Head of caudate nucleus (tissue), 42 donors: Measurements from ENCODE around the gene TAC3.
A peak's percentile ranks its signal among the peaks of the same experiment; 100 is the strongest.
"Not testable (repeated sequence)": the region's sequence is repeated elsewhere in the genome, so short reads cannot be mapped to it uniquely, and the experiment has no call there.

Source experiments
- DNase-seq, 42 donors: peaks; one replicate each; pipeline versions ENCODE4 v3.0.0 to v3.0.0-alpha.2; 2020 to 2021; ENCODE audit warnings: mixed read lengths in 7 of 42
- intact Hi-C: fragments of 100-400 bp; cut with DNase I; formaldehyde crosslinking; loops from one replicate; pipeline ENCODE4 v1.15.0; 2022

TAC3 gene

GRCh38 chr12:56991319-56992246, 24.7 kb downstream of the TAC3 start:
- DNase-seq: peak in 27 of 42 donors; percentile 10 to 57 (median 34)
- intact Hi-C loops: no loop called here

- intact Hi-C loops: no loop called here
- peak in 2 of 42 donors; percentile 33 for DNase-seq
Observed at GRCh38 chr12:56990648-56991318, 25.5 kb downstream of the TAC3 start.

GRCh38 chr12:56989861-56990610, 26.3 kb downstream of the TAC3 start:
- no peak for DNase-seq
- intact Hi-C loops: no loop called here

- peak in 7 of 42 donors; percentile 12 to 53 (median 24) for DNase-seq
- intact Hi-C loops: no loop called here
Observed at GRCh38 chr12:56988207-56988739, 28.1 kb downstream of the TAC3 start.

GRCh38 chr12:56987551-56988053, 28.7 kb downstream of the TAC3 start:
- peak; percentile 69 to 94 (median 86) for DNase-seq

GRCh38 chr12:56987011-56987410, 29.3 kb downstream of the TAC3 start:
- no peak for DNase-seq
- intact Hi-C loops: loop anchor here (2.0 kb wide), 1 partner anchor 228 kb away; no protein-coding TSS in a partner anchor

More at GRCh38 chr12:56987551-56988053, 28.7 kb downstream of the TAC3 start:
- intact Hi-C loops: loop anchor here (2.0 kb wide), 1 partner anchor 229 kb away; no protein-coding TSS in a partner anchor

GRCh38 chr12:56985714-56986113, 30.6 kb downstream of the TAC3 start:
- intact Hi-C loops: loop anchor here (2.0 kb wide), 1 partner anchor 227 kb away; no protein-coding TSS in a partner anchor
- DNase-seq: not testable (repeated sequence)

- intact Hi-C loops: no loop called here
- no peak for DNase-seq
Observed at GRCh38 chr12:56983386-56983785, 32.9 kb downstream of the TAC3 start.

- intact Hi-C loops, DNase-seq: not testable (repeated sequence)
Observed at GRCh38 chr12:56982578-56983236, 33.6 kb downstream of the TAC3 start.

- intact Hi-C loops: no loop called here
- DNase-seq: no peak
Observed at GRCh38 chr12:56980941-56981530, 35.3 kb downstream of the TAC3 start.

- intact Hi-C loops: no loop called here
- no peak for DNase-seq
Observed at GRCh38 chr12:56980268-56980667, 36.1 kb downstream of the TAC3 start.

- DNase-seq: no peak
- intact Hi-C loops: no loop called here
Observed at GRCh38 chr12:56979628-56980027, 36.7 kb downstream of the TAC3 start.

- no peak for DNase-seq
- intact Hi-C loops: no loop called here
Observed at GRCh38 chr12:56978397-56979138, 37.8 kb downstream of the TAC3 start.

GRCh38 chr12:56977361-56977760, 39.0 kb downstream of the TAC3 start:
- intact Hi-C loops: not testable (repeated sequence)

GRCh38 chr12:56974224-56974623, 42.1 kb downstream of the TAC3 start:
- intact Hi-C loops, DNase-seq: not testable (repeated sequence)

More at GRCh38 chr12:56977361-56977760, 39.0 kb downstream of the TAC3 start:
- not testable (repeated sequence) for DNase-seq

GRCh38 chr12:56968910-56969309, 47.4 kb downstream of the TAC3 start:
- intact Hi-C loops: not testable (repeated sequence)

More at GRCh38 chr12:56968910-56969309, 47.4 kb downstream of the TAC3 start:
- DNase-seq: not testable (repeated sequence)
